WERI-Rb-1 (cell line): ENCODE data around the gene LDLRAD2.

Experiments
- DNase-seq: peaks from one replicate; pipeline ENCODE4 v3.0.0-alpha.2; 2020
- H3K27ac ChIP-seq: fragments of 250-450 bp; sonication (Bioruptor Pico); 2 replicates; pipeline ENCODE4 v1.5.1; 2020; ENCODE audit warnings: mild to moderate bottlenecking, moderate library complexity
- H3K27me3 ChIP-seq: fragments of 250-450 bp; sonication (Bioruptor Pico); 2 replicates; pipeline ENCODE4 v1.5.1; 2021; ENCODE audit warnings: mild to moderate bottlenecking, low read depth, moderate library complexity; ENCODE audit not compliant: insufficient read depth, severe bottlenecking
- H3K36me3 ChIP-seq: fragments of 250-450 bp; sonication (Bioruptor Pico); 2 replicates; pipeline ENCODE4 v1.5.1; 2020; ENCODE audit warnings: mild to moderate bottlenecking, moderate library complexity
- H3K4me3 ChIP-seq: 2 replicates; pipeline ENCODE4 v1.5.1; 2011; ENCODE audit warnings: low read depth, mild to moderate bottlenecking, control low read depth, low read length
- H3K9me3 ChIP-seq: fragments of 250-450 bp; sonication (Bioruptor Pico); 2 replicates; pipeline ENCODE4 v1.5.1; 2021; ENCODE audit warnings: mild to moderate bottlenecking, moderate library complexity; ENCODE audit not compliant: severe bottlenecking
- TF ChIP-seq, protein P1 (sequence below): IDR thresholded peaks from 2 replicates; pipeline ENCODE4 v1.5.1; 2011; ENCODE audit warnings: low read depth, mild to moderate bottlenecking, control low read depth, inconsistent platforms, low read length

LDLRAD2 gene

DNA sequence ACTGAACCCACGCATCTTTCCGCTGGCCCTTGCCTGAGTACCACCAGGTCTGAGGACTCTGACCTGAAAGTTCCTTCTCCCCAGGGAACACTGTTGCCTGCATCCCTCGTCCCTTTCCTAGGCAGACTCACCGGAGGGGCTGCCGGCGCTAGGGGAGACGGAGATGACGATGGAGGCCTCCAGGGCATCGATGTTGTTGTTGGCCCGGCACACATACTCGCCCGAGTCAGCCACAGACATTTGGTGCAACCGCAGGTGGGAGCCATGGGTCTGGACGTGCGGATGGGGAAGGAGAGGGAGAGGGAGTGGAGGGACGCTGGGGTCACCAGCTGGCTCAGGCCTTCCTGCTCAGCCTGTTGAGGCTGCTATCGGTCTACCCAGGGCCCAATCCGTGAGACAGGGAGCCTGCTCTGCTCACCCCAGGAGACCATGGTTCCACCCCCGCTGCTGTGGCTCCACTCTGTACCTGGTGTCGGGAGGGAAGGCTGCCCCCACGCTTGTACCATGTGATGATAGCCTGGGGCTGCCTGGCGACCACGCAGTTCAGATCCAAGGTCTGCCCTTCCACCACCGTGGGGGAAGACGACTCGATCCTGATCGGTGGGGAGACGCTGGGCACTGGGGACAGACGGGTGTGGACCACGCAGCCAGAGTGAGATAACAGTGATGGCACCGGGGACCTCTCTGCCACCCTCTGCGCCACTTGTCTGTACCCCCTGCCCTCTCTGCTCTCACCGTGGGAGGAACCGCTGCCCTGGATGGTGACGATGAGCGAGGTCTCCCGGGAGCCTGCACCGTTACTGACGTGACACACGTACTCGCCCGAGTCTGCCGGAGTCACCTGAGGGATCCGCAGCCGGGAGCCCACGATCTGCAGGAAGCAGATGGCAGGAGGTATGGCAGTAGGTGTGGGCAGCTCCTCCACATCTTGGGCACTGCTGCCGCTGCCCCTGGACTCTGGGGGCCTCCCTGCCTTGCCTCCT is 35.4 kb downstream of the LDLRAD2 start:
- Histone ChIP-seq H3K27me3 (no peaks in the 10 kb centered on the region), H3K9me3 (no peaks in the 10 kb centered on the region), H3K36me3 (peaks cover 27% of the 10 kb centered on the region), H3K27ac (no peak overlapping the region), H3K4me3 (no peak overlapping the region)
- DNase-seq: no peak
- TF ChIP-seq, protein P1, sequence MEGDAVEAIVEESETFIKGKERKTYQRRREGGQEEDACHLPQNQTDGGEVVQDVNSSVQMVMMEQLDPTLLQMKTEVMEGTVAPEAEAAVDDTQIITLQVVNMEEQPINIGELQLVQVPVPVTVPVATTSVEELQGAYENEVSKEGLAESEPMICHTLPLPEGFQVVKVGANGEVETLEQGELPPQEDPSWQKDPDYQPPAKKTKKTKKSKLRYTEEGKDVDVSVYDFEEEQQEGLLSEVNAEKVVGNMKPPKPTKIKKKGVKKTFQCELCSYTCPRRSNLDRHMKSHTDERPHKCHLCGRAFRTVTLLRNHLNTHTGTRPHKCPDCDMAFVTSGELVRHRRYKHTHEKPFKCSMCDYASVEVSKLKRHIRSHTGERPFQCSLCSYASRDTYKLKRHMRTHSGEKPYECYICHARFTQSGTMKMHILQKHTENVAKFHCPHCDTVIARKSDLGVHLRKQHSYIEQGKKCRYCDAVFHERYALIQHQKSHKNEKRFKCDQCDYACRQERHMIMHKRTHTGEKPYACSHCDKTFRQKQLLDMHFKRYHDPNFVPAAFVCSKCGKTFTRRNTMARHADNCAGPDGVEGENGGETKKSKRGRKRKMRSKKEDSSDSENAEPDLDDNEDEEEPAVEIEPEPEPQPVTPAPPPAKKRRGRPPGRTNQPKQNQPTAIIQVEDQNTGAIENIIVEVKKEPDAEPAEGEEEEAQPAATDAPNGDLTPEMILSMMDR: no peak

DNA sequence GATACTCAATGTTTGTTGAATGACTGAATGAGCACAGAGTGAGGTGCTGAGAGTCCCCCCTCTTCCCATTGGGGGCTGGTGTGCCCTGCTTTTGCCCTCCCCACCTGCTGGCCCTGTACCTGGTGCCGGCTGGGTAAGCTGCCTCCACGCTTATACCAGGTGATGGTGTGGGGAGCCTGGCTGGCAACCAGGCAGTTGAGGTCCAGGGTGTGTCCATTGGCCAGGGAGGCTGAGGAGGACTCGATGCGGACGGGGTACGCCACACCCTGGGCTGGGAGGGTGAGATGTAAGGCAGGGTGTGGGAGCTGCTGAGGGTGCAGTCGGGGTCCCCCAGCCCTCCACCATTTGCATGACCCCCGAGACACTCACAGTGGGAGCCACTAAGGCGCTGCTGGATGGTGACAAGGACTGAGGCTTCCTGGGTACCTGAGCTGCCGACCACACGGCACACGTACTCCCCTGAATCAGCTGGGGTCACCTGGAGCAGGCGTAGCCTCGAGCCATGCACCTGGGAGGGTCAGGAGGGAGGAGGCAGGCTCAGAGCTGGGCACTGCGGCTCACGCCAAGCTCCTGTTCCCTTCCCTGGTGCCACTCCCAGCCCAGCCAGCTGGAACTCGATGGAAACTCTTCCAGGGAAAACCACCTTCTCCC is 36.6 kb downstream of the LDLRAD2 start:
- TF ChIP-seq, protein P1: no peak
- Histone ChIP-seq H3K27ac (no peak overlapping the region), H3K4me3 (no peak overlapping the region), H3K36me3 (peaks cover 24% of the 10 kb centered on the region), H3K27me3 (no peaks in the 10 kb centered on the region), H3K9me3 (no peaks in the 10 kb centered on the region)
- DNase-seq: no peak

DNA sequence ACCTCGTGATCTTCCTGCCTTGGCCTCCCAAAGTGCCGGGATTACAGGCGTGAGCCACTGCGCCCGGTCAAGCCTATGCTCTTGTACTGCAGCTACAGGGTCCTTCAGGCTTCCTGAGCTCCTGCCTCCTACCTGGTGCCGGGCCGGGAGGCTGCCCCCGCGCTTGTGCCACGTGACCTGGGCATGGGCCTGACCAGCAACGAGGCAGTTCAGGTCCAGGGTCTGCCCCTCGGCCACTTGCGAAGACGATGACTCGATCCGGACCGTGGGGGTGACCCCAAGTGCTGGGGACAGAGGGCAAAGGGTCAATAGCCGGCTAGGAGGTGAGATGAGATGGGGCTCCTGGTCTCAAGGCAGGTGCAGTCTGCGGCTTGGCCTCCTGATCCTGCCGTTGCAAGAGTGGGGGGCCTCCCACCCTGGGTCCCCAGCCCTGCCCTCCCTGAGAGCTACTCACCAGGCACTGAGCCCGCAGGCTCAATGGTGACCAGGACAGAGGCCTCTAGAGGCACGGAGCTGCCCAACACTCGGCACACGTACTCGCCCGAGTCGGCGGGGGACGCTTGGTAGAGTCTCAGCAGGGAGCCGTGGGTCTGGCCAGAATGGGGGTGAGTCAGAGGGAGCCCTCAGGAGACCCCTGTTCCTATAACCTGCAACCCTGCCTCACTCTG is 38.0 kb downstream of the LDLRAD2 start:
- no peak for DNase-seq
- Histone ChIP-seq H3K4me3 (no peak overlapping the region), H3K36me3 (peaks cover 32% of the 10 kb centered on the region), H3K27ac (no peak overlapping the region), H3K27me3 (no peaks in the 10 kb centered on the region), H3K9me3 (no peaks in the 10 kb centered on the region)
- TF ChIP-seq, protein P1: no peak

DNA sequence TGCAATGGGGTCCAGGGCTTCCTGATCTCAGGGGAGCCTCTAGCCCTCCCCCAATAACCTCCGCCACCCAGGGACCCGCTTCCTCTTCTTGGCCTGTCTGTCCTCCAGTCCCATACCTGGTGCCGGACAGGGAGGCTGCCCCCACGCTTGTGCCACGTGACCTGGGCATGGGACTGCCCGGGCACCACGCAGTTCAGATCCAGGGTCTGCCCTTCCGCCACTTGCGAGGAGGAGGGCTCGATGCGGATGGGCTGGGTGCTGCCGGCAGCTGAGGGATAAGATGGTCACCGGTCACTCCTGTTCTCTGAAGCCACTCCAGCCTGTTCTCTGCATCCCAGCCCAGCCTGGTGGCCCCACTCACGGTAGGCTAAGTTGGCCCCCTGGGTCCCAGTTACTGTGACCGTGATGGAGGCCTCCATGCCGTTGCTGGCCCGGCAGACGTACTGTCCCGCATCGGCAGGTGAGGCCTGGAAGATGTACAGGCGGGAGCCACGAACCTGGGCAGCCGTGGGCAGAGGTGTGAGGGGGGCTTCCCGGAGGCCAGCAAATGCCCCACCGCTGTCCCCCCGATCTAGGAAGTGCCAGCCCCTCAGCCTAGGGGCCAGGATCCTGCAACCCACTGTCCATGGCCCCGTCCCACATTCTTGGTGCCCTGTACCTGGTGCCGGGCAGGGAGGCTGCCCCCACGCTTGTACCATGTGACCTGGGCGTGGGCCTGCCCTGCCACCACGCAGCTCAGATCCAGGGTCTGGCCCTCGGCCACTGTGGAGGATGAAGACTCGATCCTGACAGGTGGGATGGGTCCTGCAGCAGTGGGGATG is 39.6 kb downstream of the LDLRAD2 start:
- TF ChIP-seq, protein P1: no peak
- Histone ChIP-seq H3K27ac (no peak overlapping the region), H3K36me3 (peaks cover 35% of the 10 kb centered on the region), H3K9me3 (no peaks in the 10 kb centered on the region), H3K4me3 (no peak overlapping the region), H3K27me3 (no peaks in the 10 kb centered on the region)
- no peak for DNase-seq
